ENCODE measurements around the gene GULP1. TPM values are rescaled to one million over a fixed set of nuclear protein-coding genes. Genes with fewer than 3 reads are reported as not detected.

The GULP1 gene
- total and polyA plus RNA-seq, 2 of the 13 experiments (the other 11 are each of a cell fraction or from before 2014, with no cell fraction given) = 0.15 TPM; not detected in 1

DNA sequence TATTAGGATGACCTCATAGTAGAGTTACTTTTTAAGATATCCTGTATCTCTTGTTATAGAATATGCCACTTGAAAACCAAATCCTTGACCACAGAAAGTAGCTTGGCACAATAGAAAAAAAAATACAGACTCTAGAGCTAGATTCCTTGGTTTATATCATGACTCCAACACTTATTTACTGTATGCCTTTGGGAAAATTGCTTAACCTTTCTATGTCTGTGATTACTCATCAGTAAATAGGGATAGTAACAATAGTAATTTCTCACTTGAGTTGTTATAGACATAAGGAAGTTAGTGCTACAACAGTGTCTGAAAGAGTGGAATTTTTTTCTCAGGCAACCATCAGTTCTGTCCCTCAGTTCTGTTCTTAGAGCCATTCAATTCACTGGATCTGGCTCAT is 193.8 kb downstream of the GULP1 start (continued):
- TF ChIP-seq, protein P1, sequence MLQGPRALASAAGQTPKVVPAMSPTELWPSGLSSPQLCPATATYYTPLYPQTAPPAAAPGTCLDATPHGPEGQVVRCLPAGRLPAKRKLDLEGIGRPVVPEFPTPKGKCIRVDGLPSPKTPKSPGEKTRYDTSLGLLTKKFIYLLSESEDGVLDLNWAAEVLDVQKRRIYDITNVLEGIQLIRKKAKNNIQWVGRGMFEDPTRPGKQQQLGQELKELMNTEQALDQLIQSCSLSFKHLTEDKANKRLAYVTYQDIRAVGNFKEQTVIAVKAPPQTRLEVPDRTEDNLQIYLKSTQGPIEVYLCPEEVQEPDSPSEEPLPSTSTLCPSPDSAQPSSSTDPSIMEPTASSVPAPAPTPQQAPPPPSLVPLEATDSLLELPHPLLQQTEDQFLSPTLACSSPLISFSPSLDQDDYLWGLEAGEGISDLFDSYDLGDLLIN (CRISPR knock-in tag; IDR thresholded peaks at IDR 0.05; ENCODE audit: borderline replicate concordance) = no peak
- TF ChIP-seq ZSCAN30 (CRISPR knock-in tag; IDR thresholded peaks at IDR 0.05) (no peak), FOXC1 (CRISPR knock-in tag; IDR thresholded peaks at IDR 0.05; ENCODE audit: borderline replicate concordance) (no peak)

DNA sequence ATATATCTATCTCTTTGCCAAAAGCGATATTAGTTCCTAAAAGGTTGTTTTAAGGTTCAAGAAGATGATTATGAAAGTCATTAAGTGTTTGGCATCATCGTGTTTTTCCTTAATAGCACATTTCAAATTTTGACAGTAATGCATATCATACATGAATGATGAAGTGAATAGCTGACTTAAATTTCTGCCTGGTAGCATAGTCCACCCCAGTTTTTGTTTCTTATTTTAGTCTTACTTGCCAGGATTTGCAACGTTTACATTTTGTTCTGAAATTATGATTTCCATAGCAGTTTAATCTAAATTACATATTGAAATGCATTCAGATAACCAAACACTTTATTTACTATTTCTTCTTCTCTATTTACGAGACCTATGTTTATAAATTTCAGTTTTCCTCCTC is 201.1 kb downstream of the GULP1 start:
- WGBS (ENCODE audit: low lambda C conversion rate) = under 1% methylated on average over 4 of the region's 4 CpGs
- H3K27me3 ChIP-seq (ENCODE audit: control insufficient read depth in 1 of 2, insufficient read depth in 2 of 2, low read length in 2 of 2) = no peaks in the 10 kb centered on the region
- no peaks in the 10 kb centered on the region for H3K36me3 ChIP-seq (replicated peaks in 1 of 2; ENCODE audit: control insufficient read depth in 1 of 2, insufficient read depth in 2 of 2, low read length in 2 of 2)
- TF ChIP-seq ZNF883 (CRISPR knock-in tag; IDR thresholded peaks at IDR 0.05; ENCODE audit: not compliant biosample characterization) (no peak), YY1 (IDR thresholded peaks at IDR 0.05; ENCODE audit: insufficient read depth, insufficient replicate concordance, low read depth, low read length) (no peak), ZNF567 (CRISPR knock-in tag; IDR thresholded peaks at IDR 0.05; ENCODE audit: borderline replicate concordance) (no peak), RBM39 (IDR thresholded peaks at IDR 0.05; ENCODE audit: low read depth, low read length, poor library complexity, severe bottlenecking) (no peak), NFIC (IDR thresholded peaks at IDR 0.05; ENCODE audit: low read length) (no peak), ZFX (CRISPR knock-in tag; IDR thresholded peaks at IDR 0.05; ENCODE audit: low read depth) (no peak), ISL2 (CRISPR knock-in tag; IDR thresholded peaks at IDR 0.05) (no peak), BCL6 (CRISPR knock-in tag; IDR thresholded peaks at IDR 0.05) (no peak), TBL1XR1 (IDR thresholded peaks at IDR 0.05; ENCODE audit: borderline replicate concordance, low read length, partially characterized antibody) (no peak), NR2F1 (CRISPR knock-in tag; IDR thresholded peaks at IDR 0.05) (no peak), ZNF550 (CRISPR knock-in tag; IDR thresholded peaks at IDR 0.05; ENCODE audit: borderline replicate concordance) (no peak), SMAD3 (CRISPR knock-in tag; IDR thresholded peaks at IDR 0.05) (no peak), ZSCAN21 (CRISPR knock-in tag; IDR thresholded peaks at IDR 0.05; ENCODE audit: borderline replicate concordance) (no peak), JUN (CRISPR knock-in tag; IDR thresholded peaks at IDR 0.05) (no peak), ZNF251 (CRISPR knock-in tag; IDR thresholded peaks at IDR 0.05) (no peak), RFXAP (CRISPR knock-in tag; IDR thresholded peaks at IDR 0.05; ENCODE audit: borderline replicate concordance) (no peak), ZNF652 (CRISPR knock-in tag; IDR thresholded peaks at IDR 0.05; ENCODE audit: borderline replicate concordance, low read depth) (no peak), ELF3 (CRISPR knock-in tag; IDR thresholded peaks at IDR 0.05) (no peak), CHD4 (IDR thresholded peaks at IDR 0.05; ENCODE audit: borderline replicate concordance, low read length) (no peak), MEIS2 (CRISPR knock-in tag; IDR thresholded peaks at IDR 0.05) (no peak)
- H3K9ac ChIP-seq (ENCODE audit: insufficient read depth, low read depth, low read length) = no peak overlapping the region
- ChIA-PET CTCF (ENCODE audit: low intra/inter-chr PET ratio, low total read pairs) (no interaction called here), POLR2A (no interaction called here)
- H3K4me2 ChIP-seq (ENCODE audit: low read depth, low read length) = no peak overlapping the region
- no peaks in the 10 kb centered on the region for H3K79me2 ChIP-seq (ENCODE audit: insufficient read depth, low read length)
- DNase-seq (ENCODE audit: low spot score) (no peak), ATAC-seq (no peak), FAIRE-seq (no peak)
- intact Hi-C loops (cut with micrococcal nuclease; ENCODE audit: unreplicated experiment) = no loop called here
- in situ Hi-C loops (cut with HindIII; ENCODE audit: extremely low pct_ligation_motif_present, low pct_unique_long_range_greater_than_20kb) = no loop called here
- H3K9me3 ChIP-seq (ENCODE audit: low read length) = no peaks in the 10 kb centered on the region
- no TSS peak for BruUV-seq (replicated peaks)
- no peak overlapping the region for H3K4me3 ChIP-seq (replicated peaks in 1 of 3; ENCODE audit: insufficient read depth in 1 of 3, low read depth in 2 of 3, low read length in 3 of 3)
- H2AFZ ChIP-seq (ENCODE audit: low read length) = no peak overlapping the region
- no peak overlapping the region for H3K27ac ChIP-seq (ENCODE audit: extremely low read length, insufficient read depth, low read length)
- no peaks in the 10 kb centered on the region for H3K4me1 ChIP-seq (ENCODE audit: insufficient read depth, low read length)
- no peaks in the 10 kb centered on the region for H4K20me1 ChIP-seq (ENCODE audit: insufficient read depth, low read length)

Measured in HepG2 (cell line).